Uterus (tissue), 4 donors: ENCODE results near the gene WNT9A. TPM values are rescaled to one million over a fixed set of nuclear protein-coding genes. Genes with fewer than 3 reads are reported as not detected.
"Not testable (repeated sequence)": the region's sequence is repeated elsewhere in the genome, so short reads cannot be mapped to it uniquely, and the experiment has no call there.

ENCODE experiments used
- DNase-seq, 2 donors: peaks; one replicate each; pipeline ENCODE4 v3.0.0-alpha.2; 2019 to 2020
- H3K27ac ChIP-seq, 2 donors: fragments of 200-600 bp; sonication (generic); 1 replicate in 1 of 2; 2 replicates in 1 of 2; pipeline ENCODE4 v1.5.1; 2016 to 2018
- H3K27me3 ChIP-seq, 2 donors: fragments of 200-600 bp; sonication (generic); one replicate each; pipeline ENCODE4 v1.5.1; 2018 to 2019; ENCODE audit warnings: control low read depth in 1 of 2
- H3K36me3 ChIP-seq, 2 donors: fragments of 200-600 bp; sonication (generic); one replicate each; pipeline ENCODE4 v1.5.1; 2019; ENCODE audit warnings: control low read depth in 1 of 2
- H3K4me1 ChIP-seq, 2 donors: fragments of 200-600 bp; sonication (generic); one replicate each; pipeline ENCODE4 v1.5.1; 2018 to 2019; ENCODE audit warnings: control low read depth in 1 of 2
- H3K4me3 ChIP-seq, 2 donors: fragments of 200-600 bp; sonication (generic); 1 replicate in 1 of 2; 2 replicates in 1 of 2; pipeline ENCODE4 v1.5.1; 2018 to 2019; ENCODE audit warnings: mild to moderate bottlenecking in 1 of 2
- H3K9me3 ChIP-seq, 2 donors: fragments of 200-600 bp; sonication (generic); one replicate each; pipeline ENCODE4 v1.5.1; 2019; ENCODE audit warnings: control low read depth in 1 of 2
- CTCF ChIP-seq, 4 experiments: fragments of 200-600 bp in 2 of 4; fragments of 450-650 bp in 2 of 4; sonication (generic) in 2 of 4; IDR thresholded peaks; one replicate each; pipeline ENCODE4 v1.5.1; 2016 to 2019; ENCODE audit warnings: antibody characterized with exemption in 4 of 4, mild to moderate bottlenecking in 2 of 4, moderate library complexity in 1 of 4
- POLR2A ChIP-seq, 2 donors: fragments of 450-650 bp; IDR thresholded peaks; one replicate each; pipeline ENCODE4 v1.6.1; 2016; ENCODE audit warnings: antibody characterized with exemption in 2 of 2, mild to moderate bottlenecking in 1 of 2, moderate library complexity in 1 of 2
- intact Hi-C: fragments of 100-400 bp; cut with DNase I; formaldehyde crosslinking; loops from one replicate; pipeline ENCODE4 v1.15.1; 2023; ENCODE audit warnings: low total_unique reads
- total RNA-seq, 4 donors: library from RNA; depleted of rRNA in 3 of 4; stranded (reverse); fragments of >200 nt in 3 of 4; gene quantifications; one replicate each; pipeline versions ENCODE4 v1.1.0 to v1.2.4, GENCODE V29; 2014 to 2023
- donor health status: DM: yes; HTN: yes; CAD: no.

The WNT9A gene
- total RNA-seq, 4 donors from 2014 or later = 2.4 to 6.8 (median 4.4) TPM; not detected in 1

DNA sequence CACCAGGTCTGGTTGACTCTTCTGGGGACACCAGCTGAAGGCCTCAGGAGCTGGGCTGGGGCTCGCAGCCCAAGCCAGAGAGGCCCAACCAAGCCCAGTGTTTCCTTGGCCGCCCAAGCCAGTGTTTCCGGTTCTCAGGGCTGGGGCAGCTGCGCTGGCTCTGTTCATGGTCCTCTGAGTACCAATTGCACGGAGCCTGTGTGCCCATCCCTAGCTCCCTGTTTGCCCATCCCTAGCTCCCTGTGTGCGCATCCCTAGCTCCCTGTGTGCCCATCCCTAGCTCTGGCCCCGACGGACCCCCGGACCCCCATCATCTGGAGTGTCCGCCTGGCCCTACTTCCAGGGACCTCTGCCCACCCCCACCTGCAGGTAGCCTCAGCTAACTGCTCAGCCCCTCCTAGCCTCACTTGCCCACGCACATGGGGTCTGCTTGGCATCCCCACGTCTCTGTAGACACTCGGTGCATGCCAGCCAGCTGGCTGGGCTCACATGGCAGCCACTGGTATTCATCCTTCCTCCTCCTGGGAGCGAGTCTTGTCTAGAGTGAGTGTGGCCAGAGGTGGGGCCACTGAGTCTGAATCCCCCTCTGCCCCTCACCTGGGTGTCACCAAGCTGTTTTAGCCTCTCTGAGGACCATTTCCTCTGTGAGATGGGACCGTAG is 64.0 kb downstream of the WNT9A start:
- peaks cover 14 to 19% of the 10 kb centered on the region in 2 donors for H3K4me1 ChIP-seq
- no peak overlapping the region for H3K27ac ChIP-seq
- no peaks in the 10 kb centered on the region for H3K9me3 ChIP-seq
- no peaks in the 10 kb centered on the region for H3K36me3 ChIP-seq
- no peaks in the 10 kb centered on the region for H3K27me3 ChIP-seq
- intact Hi-C loops = no loop called here
- TF ChIP-seq POLR2A (IDR thresholded peaks at IDR 0.05) (no peak), CTCF (IDR thresholded peaks at IDR 0.05) (no peak)
- no peak overlapping the region for H3K4me3 ChIP-seq
- no peak for DNase-seq

DNA sequence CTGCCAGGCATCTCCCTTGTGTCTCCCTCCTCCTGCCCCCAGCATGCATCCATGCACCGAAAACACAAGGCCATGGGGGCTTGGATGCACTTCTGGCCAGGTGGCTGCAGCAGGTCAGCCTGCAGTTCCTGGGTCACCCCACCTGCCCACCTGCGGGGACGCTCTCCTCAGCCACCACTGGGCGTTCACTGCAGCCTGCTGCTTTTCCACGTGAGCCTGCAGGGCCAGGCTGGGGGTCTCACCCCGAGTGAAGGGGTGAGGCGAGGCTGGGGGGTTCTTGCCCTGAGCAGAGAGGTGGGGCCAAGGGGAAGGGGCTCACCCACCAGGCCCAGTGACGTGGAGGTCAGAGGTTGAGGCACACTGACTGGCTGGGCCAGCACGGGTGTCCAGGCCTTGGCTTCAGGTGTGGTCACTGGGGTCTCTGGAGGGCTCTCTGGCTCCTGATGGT is 64.6 kb downstream of the WNT9A start:
- Histone ChIP-seq H3K36me3 (no peaks in the 10 kb centered on the region), H3K4me3 (no peak overlapping the region), H3K4me1 (peaks cover 14 to 19% of the 10 kb centered on the region in 2 donors), H3K27me3 (no peaks in the 10 kb centered on the region), H3K9me3 (no peaks in the 10 kb centered on the region), H3K27ac (no peak overlapping the region)
- no peak for TF ChIP-seq CTCF (IDR thresholded peaks at IDR 0.05)
- TF ChIP-seq POLR2A (IDR thresholded peaks at IDR 0.05) = no peak
- intact Hi-C loops = no loop called here
- no peak for DNase-seq

GRCh38 chr1:227880342-227880924 is 67.3 kb downstream of the WNT9A start:
- TF ChIP-seq CTCF (IDR thresholded peaks at IDR 0.05) (no peak), POLR2A (IDR thresholded peaks at IDR 0.05) (no peak)
- Histone ChIP-seq H3K4me3 (no peak overlapping the region), H3K9me3 (no peaks in the 10 kb centered on the region), H3K27me3 (no peaks in the 10 kb centered on the region), H3K27ac (no peak overlapping the region), H3K36me3 (no peaks in the 10 kb centered on the region), H3K4me1 (peaks cover 4 to 5% of the 10 kb centered on the region in 2 donors)
- intact Hi-C loops = no loop called here
- DNase-seq = no peak

DNA sequence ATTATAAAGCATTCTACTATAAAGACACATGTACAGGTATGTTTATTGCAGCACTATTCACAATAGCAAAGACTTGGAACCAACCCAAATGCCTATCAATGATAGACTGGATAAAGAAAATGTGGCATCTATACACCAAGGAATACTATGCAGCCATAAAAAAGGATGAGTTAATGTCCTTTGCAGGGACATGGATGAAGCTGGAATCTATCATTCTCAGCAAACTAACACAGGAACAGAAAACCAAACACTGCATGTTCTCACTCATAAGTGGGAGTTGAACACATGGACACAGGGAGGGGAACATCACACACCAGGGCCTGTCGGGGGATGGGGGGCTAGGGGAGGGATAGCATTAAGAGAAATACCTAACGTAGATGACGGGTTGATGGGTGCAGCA is 69.9 kb downstream of the WNT9A start:
- H3K36me3 ChIP-seq, H3K4me3 ChIP-seq, H3K4me1 ChIP-seq, DNase-seq, intact Hi-C loops, H3K27me3 ChIP-seq, H3K9me3 ChIP-seq, H3K27ac ChIP-seq: not testable (repeated sequence)

- H3K4me3 ChIP-seq, H3K9me3 ChIP-seq, H3K4me1 ChIP-seq, H3K36me3 ChIP-seq, H3K27me3 ChIP-seq, DNase-seq, intact Hi-C loops, H3K27ac ChIP-seq: not testable (repeated sequence)
Observed at GRCh38 chr1:227871892-227872291, 75.8 kb downstream of the WNT9A start.

- no peak for TF ChIP-seq POLR2A (IDR thresholded peaks at IDR 0.05)
- no peak for TF ChIP-seq CTCF (IDR thresholded peaks at IDR 0.05)
- no peaks in the 10 kb centered on the region for H3K9me3 ChIP-seq
- H3K27me3 ChIP-seq = no peaks in the 10 kb centered on the region
- no peak overlapping the region for H3K4me3 ChIP-seq
- H3K36me3 ChIP-seq = no peaks in the 10 kb centered on the region
- no peak overlapping the region for H3K27ac ChIP-seq
- no peaks in the 10 kb centered on the region for H3K4me1 ChIP-seq
- intact Hi-C loops = no loop called here
- DNase-seq = no peak
Observed at GRCh38 chr1:227870366-227870765, 77.4 kb downstream of the WNT9A start.
